GM19468 (cell line): Measurements from ENCODE around the gene CACNA1B.
"Not testable (repeated sequence)": the region's sequence is repeated elsewhere in the genome, so short reads cannot be mapped to it uniquely, and the experiment has no call there.

Experiments used
- ATAC-seq: cut with Tn5 transposase; IDR thresholded peaks from one replicate; pipeline ENCODE4 v1.9.1; 2021; ENCODE audit warnings: mild to moderate bottlenecking, moderate library complexity, moderate number of reproducible peaks; ENCODE audit not compliant: unreplicated experiment; ENCODE audit errors: extremely low read depth

CACNA1B gene

DNA sequence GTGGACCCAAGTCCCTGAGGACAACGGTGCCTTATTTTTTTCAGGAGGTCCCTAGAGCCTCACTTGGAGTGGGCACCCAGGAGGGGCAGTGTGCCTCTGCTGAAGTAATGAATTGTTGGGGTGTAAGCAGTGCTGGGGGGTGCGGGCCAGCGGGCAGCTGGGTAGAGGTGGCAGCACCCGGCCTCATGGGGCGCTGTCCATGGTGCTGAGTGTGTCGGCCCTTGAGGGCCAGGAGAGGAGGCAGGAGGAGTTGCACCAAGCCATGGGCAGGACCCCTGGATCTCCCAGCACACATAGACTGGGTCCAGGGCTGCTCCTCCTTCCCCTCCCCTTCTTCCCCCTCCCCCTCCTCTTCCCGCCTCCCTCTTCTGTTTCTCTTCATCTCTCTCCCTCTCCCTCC, 7.0 kb downstream of the CACNA1B start:
- ATAC-seq: not testable (repeated sequence)

DNA sequence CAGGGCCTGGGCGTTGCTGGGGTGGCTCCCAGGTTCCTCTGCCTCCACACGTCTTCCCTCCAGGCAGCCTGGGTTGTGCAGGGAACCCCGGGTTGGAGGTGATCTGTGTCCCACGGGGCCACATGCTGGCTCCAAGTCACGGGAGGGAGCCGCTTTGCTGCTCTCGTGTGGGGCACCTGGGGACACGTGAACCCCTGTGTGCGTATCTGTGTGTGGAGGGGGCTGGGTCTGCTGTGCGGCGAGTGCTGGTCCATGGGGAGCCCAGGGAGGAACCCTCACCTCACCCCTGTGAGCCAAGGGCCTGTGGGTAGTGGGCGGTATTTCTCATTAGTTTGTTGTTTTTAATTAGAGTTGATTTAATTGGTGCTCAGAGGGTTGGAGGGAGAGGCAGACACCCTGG, 7.5 kb downstream of the CACNA1B start:
- ATAC-seq: not testable (repeated sequence)

GRCh38 chr9:137888621-137889020, 11.0 kb downstream of the CACNA1B start:
- not testable (repeated sequence) for ATAC-seq

DNA sequence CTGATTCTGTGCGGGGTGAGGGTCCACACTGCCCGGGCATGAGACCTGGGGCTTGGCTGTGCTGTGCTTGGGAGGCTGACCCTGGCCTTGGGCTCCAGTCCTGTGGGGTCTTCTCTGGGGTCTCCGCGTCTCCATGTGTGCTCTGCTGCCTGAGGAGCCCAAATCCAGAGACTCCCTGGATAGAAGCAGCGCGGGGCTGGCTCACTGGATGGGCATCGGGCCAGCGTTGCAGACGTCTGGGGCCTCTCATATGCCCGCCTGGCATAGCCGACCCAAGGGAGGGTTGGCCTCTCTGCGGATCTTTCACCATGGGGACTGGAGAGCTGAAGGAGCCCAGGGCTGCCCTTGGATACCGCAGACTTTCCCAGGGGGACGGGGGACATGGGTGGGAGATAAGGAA, 12.4 kb downstream of the CACNA1B start:
- not testable (repeated sequence) for ATAC-seq

DNA sequence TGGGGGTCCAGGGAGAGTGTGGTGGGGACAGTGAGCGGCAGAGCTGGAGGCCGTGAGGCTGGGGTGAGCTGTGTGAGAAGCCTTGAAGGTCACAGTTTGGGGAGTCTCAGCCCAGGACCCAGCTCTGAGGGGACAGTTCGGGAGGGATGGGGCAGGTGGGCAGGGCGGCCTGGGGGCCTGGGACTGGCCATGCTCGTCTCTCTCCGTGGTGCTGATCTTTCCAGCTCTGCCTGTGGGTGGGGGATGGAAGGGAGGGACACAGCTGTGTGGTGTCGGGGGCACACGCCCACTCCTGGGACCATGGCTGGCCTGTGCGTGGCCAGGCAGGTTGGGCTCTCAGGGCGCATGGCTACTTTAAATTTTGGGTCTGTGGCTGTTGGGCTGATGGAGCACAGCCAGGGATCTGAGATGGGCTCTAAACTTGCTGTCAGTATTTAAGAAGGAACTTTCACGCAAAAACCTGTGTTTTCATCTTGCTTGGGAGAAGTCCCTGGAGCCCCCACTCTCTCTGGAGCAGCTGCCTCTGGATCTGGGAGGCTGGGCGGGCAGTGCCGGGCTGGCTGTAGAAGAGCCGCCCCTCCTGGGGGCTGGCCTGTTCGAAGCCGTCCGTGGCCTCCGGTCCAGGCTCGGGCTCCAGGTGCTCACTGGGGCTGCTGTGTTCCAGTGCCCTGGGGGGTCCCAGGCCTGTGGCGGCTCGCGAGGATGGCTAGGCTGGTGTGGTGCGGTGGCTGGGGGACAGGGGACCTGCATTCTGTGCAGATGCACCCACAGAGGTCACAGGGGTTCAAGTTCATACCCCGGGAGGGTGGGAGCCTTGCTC, 13.4 kb downstream of the CACNA1B start:
- ATAC-seq: not testable (repeated sequence)

- ATAC-seq: no peak
Measured at GRCh38 chr9:137891588-137892423, 14.2 kb downstream of the CACNA1B start.

- no peak for ATAC-seq
Measured at GRCh38 chr9:137892424-137893191, 15.0 kb downstream of the CACNA1B start.

DNA sequence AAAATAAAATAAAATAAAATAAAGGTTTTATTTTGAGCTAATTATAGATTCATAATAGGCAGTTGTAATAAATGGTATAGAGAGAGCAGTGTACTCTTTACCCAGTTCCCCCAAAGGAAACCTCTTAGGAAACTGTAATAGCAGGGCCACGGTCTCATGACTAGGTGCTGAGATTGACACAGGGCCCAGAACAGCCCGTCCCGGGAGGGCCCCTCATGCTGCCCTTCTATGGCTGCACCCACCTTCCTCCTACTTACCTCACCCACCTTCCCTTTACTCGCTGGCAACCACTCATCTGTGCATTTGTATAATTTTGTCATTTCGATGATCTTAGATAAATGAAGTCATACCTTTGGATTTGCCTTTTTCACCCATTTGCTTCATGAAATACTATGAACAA, 16.1 kb downstream of the CACNA1B start:
- no peak for ATAC-seq

GRCh38 chr9:137899551-137900360, 22.2 kb downstream of the CACNA1B start:
- ATAC-seq: no peak

- ATAC-seq: no peak
Measured at GRCh38 chr9:137900584-137901310, 23.2 kb downstream of the CACNA1B start.

GRCh38 chr9:137902646-137903045, 25.1 kb downstream of the CACNA1B start:
- ATAC-seq: no peak

DNA sequence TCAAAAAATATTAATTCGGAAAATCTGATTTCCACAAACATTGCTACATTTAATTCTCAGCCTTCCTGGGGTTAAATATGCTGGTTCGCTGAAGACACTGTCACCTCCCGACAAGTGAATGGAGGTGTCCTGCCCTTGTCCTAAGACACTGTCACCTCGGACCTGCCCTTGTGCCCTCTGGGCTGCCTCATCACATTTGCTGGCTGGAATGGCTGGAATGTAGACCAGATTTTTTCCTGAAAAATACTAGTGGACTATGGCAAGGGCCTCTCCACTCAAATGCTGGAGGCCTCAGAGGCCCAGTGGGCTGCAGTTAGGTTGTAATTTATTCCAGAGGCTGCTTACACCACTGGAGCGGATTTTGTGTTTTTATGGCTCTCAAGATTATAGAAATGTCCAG, 28.2 kb downstream of the CACNA1B start:
- no peak for ATAC-seq

DNA sequence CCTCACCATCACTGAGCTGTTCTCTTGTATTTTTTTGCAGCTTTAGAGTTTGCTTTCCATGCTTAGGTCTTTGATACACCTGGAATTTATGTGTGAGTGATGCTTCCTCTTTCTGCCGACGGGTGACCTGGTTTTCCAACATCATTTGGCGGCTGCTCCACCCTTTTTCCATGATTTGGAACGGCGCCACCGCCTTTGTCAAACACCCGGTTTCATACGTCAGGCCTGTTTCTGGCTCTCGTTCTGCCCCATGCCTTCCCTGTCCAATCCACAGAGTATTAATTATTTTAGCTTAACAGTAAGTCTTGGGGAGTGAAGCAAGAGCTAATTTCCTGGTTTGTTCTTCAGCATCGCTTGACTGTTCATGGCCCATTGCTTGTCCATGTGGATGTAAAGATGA, 30.2 kb downstream of the CACNA1B start:
- no peak for ATAC-seq

- no peak for ATAC-seq
Measured at GRCh38 chr9:137912671-137913070, 35.1 kb downstream of the CACNA1B start.

DNA sequence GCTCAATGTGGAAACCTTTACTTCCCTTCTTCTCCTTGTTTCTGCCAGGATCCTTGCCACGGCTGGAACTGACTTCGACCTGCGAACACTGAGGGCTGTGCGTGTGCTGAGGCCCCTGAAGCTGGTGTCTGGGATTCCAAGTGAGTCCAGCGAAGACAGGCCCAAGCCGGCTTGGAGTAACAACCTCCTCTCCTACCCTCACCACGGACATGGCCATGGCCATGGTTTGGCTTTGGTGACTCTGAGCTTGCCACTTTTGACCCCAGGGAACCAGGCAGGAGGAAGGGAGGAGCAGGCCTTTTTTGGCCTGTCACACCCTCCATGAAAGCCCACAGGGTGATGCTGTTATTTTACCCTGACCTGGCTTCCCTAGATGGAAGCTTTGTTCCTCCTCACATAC, 35.5 kb downstream of the CACNA1B start:
- no peak for ATAC-seq

DNA sequence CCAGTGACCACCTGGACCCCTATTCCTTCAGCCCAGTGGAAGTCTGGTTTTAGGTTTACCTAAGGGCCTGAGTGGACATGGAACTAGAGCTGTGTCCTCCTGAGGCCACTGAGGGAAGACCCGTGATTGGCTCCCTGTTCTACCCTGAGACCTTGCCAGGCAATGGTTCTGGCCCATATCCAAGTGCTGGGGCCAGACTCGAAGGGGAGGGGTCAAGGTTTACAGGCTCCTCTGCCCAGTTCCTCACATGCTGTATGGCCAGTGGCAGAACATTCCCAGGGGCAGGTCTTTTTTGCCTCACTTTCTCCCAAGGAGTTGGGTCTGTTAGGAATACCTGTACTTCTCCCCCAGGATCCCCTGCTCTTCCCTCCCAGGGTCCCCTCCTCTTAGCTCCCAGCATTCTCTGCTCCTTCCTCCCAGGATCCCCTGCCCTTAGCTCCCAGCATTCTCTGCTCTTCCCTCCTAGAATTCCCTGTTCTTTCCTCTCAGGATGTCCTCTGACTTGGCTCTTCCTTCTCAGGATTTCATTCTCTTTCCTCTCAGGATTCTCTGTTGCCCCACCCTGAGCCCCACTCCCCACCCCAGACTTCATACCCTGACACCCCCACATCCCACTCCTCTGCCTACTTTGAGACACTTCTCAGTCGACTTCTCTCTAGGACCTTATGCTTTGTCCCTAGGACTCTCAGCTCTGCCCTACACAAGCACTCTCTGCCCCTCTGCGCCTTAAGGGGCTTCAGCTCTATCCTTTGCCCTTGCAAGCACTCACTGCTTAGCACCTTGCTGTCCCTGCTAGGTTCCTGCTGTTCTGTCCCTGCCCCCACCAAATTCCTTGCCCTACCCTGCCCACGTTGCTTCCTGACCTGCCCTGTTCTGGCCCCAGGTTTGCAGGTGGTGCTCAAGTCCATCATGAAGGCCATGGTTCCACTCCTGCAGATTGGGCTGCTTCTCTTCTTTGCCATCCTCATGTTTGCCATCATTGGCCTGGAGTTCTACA, 36.5 kb downstream of the CACNA1B start:
- ATAC-seq: no peak

- ATAC-seq: no peak
Measured at GRCh38 chr9:137916540-137916939, 39.0 kb downstream of the CACNA1B start.

DNA sequence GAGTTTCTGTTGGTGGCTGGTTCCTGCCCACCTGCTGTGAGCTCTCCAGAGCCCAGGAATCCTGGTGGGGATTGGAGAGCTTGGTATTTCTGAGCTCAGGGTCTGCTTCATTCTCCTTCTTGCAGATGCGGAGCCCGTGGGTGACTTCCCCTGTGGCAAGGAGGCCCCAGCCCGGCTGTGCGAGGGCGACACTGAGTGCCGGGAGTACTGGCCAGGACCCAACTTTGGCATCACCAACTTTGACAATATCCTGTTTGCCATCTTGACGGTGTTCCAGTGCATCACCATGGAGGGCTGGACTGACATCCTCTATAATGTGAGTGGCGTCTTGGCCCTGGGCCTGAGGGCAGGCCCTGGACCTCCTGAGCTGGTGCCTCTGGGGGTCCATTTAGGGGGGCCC, 39.5 kb downstream of the CACNA1B start:
- no peak for ATAC-seq
